CD4-positive, alpha-beta T cell (primary cell): ENCODE results near the gene OSBPL5. TPM values are rescaled to one million over a fixed set of nuclear protein-coding genes. Genes with fewer than 3 reads are reported as not detected.

Experiments
- ATAC-seq: fragments of 200-7000 bp; cut with Tn5 transposase; one replicate; pipeline ENCODE4 v1.10.0; 2022; ENCODE audit warnings: mild to moderate bottlenecking; ENCODE audit not compliant: poor library complexity
- CTCF ChIA-PET: fragments of 350-600 bp; sonication (Branson Sonifier 250); formaldehyde crosslinking; loops from one replicate; lab custom pipeline; 2021; ENCODE audit warnings: antibody characterized with exemption, inconsistent platforms; lab: Charles Lee
- POLR2A ChIA-PET: fragments of 350-600 bp; sonication (Branson Sonifier 250); formaldehyde crosslinking; loops from one replicate; lab custom pipeline; 2021; ENCODE audit warnings: antibody characterized with exemption, inconsistent platforms; lab: Charles Lee
- DNase-seq, 14 experiments: peaks; one replicate each; pipeline ENCODE4 v3.0.0-alpha.2; 2013 to 2020; ENCODE audit warnings: mixed read lengths in 2 of 14
- H3K27ac ChIP-seq, 2 donors: one replicate each; pipeline versions ENCODE4 v1.5.1 to v1.7.0; 2013; ENCODE audit warnings: low read length in 2 of 2, low read depth in 1 of 2, mild to moderate bottlenecking in 1 of 2
- H3K27me3 ChIP-seq, 2 experiments: 1 replicate in 1 of 2; 2 replicates in 1 of 2; pipeline versions ENCODE4 v1.6.1 to v1.7.0; 2013; ENCODE audit warnings: low read length in 2 of 2, control low read depth in 1 of 2, mild to moderate bottlenecking in 1 of 2, moderate library complexity in 1 of 2; ENCODE audit not compliant: insufficient read depth in 2 of 2, control insufficient read depth in 1 of 2
- H3K36me3 ChIP-seq: one replicate; pipeline ENCODE4 v1.6.1; 2013; ENCODE audit warnings: low read length, control low read depth; ENCODE audit not compliant: insufficient read depth
- H3K4me1 ChIP-seq: one replicate; pipeline ENCODE4 v1.6.1; 2013; ENCODE audit warnings: low read length, control low read depth; ENCODE audit not compliant: insufficient read depth
- H3K4me3 ChIP-seq: one replicate; pipeline ENCODE4 v1.5.1; 2013; ENCODE audit warnings: mild to moderate bottlenecking, low read length, moderate library complexity
- H3K9me3 ChIP-seq, 2 experiments: 1 replicate in 1 of 2; 2 replicates in 1 of 2; pipeline versions ENCODE4 v1.6.1 to v1.7.0; 2013; ENCODE audit warnings: low read length in 2 of 2, mild to moderate bottlenecking in 2 of 2, control low read depth in 1 of 2, moderate library complexity in 1 of 2; ENCODE audit not compliant: control insufficient read depth in 1 of 2, insufficient read depth in 1 of 2
- H3K27ac Mint-ChIP-seq: one replicate; pipeline ENCODE4 v1.8.0; 2020; ENCODE audit warnings: mixed read lengths
- H3K27me3 Mint-ChIP-seq: one replicate; pipeline ENCODE4 v1.8.0; 2021; ENCODE audit warnings: mixed read lengths
- H3K36me3 Mint-ChIP-seq: one replicate; pipeline ENCODE4 v1.8.0; 2021; ENCODE audit warnings: low read depth, mixed read lengths
- H3K4me1 Mint-ChIP-seq: one replicate; pipeline ENCODE4 v1.8.0; 2021; ENCODE audit warnings: low read depth, mixed read lengths
- H3K4me3 Mint-ChIP-seq: one replicate; pipeline ENCODE4 v1.8.0; 2020; ENCODE audit warnings: mild to moderate bottlenecking, mixed read lengths
- H3K9me3 Mint-ChIP-seq: one replicate; pipeline ENCODE4 v1.8.0; 2020; ENCODE audit warnings: mixed read lengths
- CTCF ChIP-seq: fragments of 200-600 bp; IDR thresholded peaks from one replicate; pipeline ENCODE4 v1.8.0; 2022; ENCODE audit warnings: antibody characterized with exemption, mild to moderate bottlenecking
- intact Hi-C, 2 experiments: fragments of 100-400 bp; cut with DNase I in 1 of 2; cut with micrococcal nuclease in 1 of 2; formaldehyde crosslinking; loops; one replicate each; pipeline versions ENCODE4 v1.15.1 to v1.9.0; 2023 to 2025; cut with DNase I, micrococcal nuclease
- polyA plus RNA-seq, 2 donors: library from polyadenylated mRNA; unstranded; fragments of 120-200 nt; gene quantifications; one replicate each; pipeline ENCODE4 v1.2.1, GENCODE V29; 2013
- total RNA-seq, 174 experiments: library from RNA in 2 of 174; stranded (reverse) in 2 of 174; gene quantifications; one replicate each; pipeline ENCODE4 v1.2.3 and lab custom pipeline; 2021 to 2026

OSBPL5 gene
- total RNA-seq (1 to 10 TPM; 6.7 to 9.1 TPM), total RNA-seq (lab: John Stamatoyannopoulos, UW) (0.61 to 16.0 (median 4.1) reads per million in 172 experiments)
- polyA plus RNA-seq (2013, experiment 1 of 2) = 4.5 TPM
- polyA plus RNA-seq (2013, experiment 2 of 2) = 4.7 TPM

GRCh38 chr11:3165152-3165705, at the start of gene OSBPL5:
OSBPL5 (minus strand) TSS chr11:3165310; CDS start chr11:3129148, 36,162 bp downstream.
- ChIA-PET CTCF (no interaction called here), POLR2A (no interaction called here)
- no peaks in the 10 kb centered on the region for H3K9me3 Mint-ChIP-seq
- Histone ChIP-seq H3K4me1 (peaks cover 38% of the 10 kb centered on the region), H3K27ac (no peak within 1 kb of the TSS), H3K36me3 (no peaks in the 10 kb centered on the region), H3K9me3 (no peaks in the 10 kb centered on the region), H3K4me3 (peak within 1 kb of the TSS; percentile 58), H3K27me3 (peaks cover 14 to 23% of the 10 kb centered on the region in 2 experiments)
- peak in 12 of 14 experiments; percentile 14 to 67 (median 46) for DNase-seq
- intact Hi-C loops = loop anchor here in 1 of 2 experiments (10.0 kb wide), 1 partner anchor 50 kb away; no protein-coding TSS in a partner anchor
- peaks cover 49% of the 10 kb centered on the region for H3K4me1 Mint-ChIP-seq
- peak; percentile 67 for ATAC-seq
- H3K27me3 Mint-ChIP-seq = peaks cover 24% of the 10 kb centered on the region
- TF ChIP-seq CTCF = no peak
- no peaks in the 10 kb centered on the region for H3K36me3 Mint-ChIP-seq
- peak within 1 kb of the TSS; percentile 25 for H3K27ac Mint-ChIP-seq
- H3K4me3 Mint-ChIP-seq = peak within 1 kb of the TSS; percentile 91

- Mint-ChIP-seq H3K4me1 (no peaks in the 10 kb centered on the region), H3K27ac (no peak overlapping the region), H3K4me3 (no peak overlapping the region), H3K36me3 (no peaks in the 10 kb centered on the region), H3K9me3 (no peaks in the 10 kb centered on the region), H3K27me3 (peaks cover 21% of the 10 kb centered on the region)
- ChIA-PET POLR2A (no interaction called here), CTCF (no interaction called here)
- no peak overlapping the region for H3K4me3 ChIP-seq
- no peak for TF ChIP-seq CTCF
- H3K9me3 ChIP-seq = peaks cover 0 to 4% of the 10 kb centered on the region in 2 experiments
- no peak overlapping the region for H3K27ac ChIP-seq
- intact Hi-C loops = no loop called here
- H3K36me3 ChIP-seq = no peaks in the 10 kb centered on the region
- H3K27me3 ChIP-seq = peaks cover 5 to 8% of the 10 kb centered on the region in 2 experiments
- H3K4me1 ChIP-seq = peaks cover 5% of the 10 kb centered on the region
- DNase-seq = no peak
- ATAC-seq = no peak
Observed at GRCh38 chr11:3214420-3214699, 49.2 kb upstream of the OSBPL5 start.

- no peaks in the 10 kb centered on the region for H3K36me3 Mint-ChIP-seq
- H3K4me3 ChIP-seq = no peak overlapping the region
- ATAC-seq (no peak), DNase-seq (no peak)
- H3K36me3 ChIP-seq = no peaks in the 10 kb centered on the region
- H3K27ac ChIP-seq = no peak overlapping the region
- no peaks in the 10 kb centered on the region for H3K4me1 Mint-ChIP-seq
- ChIA-PET CTCF (no interaction called here), POLR2A (no interaction called here)
- no peak overlapping the region for H3K27ac Mint-ChIP-seq
- no peak for TF ChIP-seq CTCF
- intact Hi-C loops = no loop called here
- H3K9me3 Mint-ChIP-seq = no peaks in the 10 kb centered on the region
- peaks cover 5 to 8% of the 10 kb centered on the region in 2 experiments for H3K27me3 ChIP-seq
- peaks cover 5% of the 10 kb centered on the region for H3K4me1 ChIP-seq
- H3K27me3 Mint-ChIP-seq = peaks cover 21% of the 10 kb centered on the region
- H3K9me3 ChIP-seq = peaks cover 0 to 4% of the 10 kb centered on the region in 2 experiments
- H3K4me3 Mint-ChIP-seq = no peak overlapping the region
Observed at GRCh38 chr11:3213659-3214419, 48.7 kb upstream of the OSBPL5 start.
